Epidermal melanocyte (primary cell): ENCODE results near the gene NDUFA13.

ENCODE experiments used
- DNase-seq: peaks from one replicate; pipeline ENCODE4 v3.0.0; 2011; ENCODE audit warnings: low spot score; ENCODE audit not compliant: insufficient read length

NDUFA13 gene

DNA sequence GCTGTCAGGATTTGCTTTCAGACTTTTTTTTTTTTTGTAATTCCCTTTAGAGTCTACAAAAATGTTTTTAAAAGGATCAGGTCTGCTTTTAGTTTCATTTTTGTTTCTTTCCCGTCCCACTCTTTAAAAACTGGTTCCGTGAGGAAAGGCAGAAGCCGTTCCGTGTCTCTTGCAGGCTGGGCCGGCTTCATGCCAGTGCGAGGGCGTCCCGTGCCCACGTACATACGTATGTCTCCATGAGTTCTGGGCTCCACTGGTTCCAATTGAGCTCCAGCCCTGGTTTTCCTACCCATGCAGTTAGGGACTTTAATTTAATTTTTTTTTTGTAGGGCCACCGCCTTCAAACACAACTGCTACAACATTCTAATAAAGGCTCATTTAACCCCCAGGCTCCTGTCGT is 9.4 kb upstream of the NDUFA13 start:
- DNase-seq: no peak

GRCh38 chr19:19507354-19507753 is 8.7 kb upstream of the NDUFA13 start:
- DNase-seq: no peak

- no peak for DNase-seq
These were observed 7.8 kb upstream of the NDUFA13 start for GRCh38 chr19:19508217-19508616.

- DNase-seq: no peak
These were observed 5.6 kb upstream of the NDUFA13 start for GRCh38 chr19:19510432-19510831.

DNA sequence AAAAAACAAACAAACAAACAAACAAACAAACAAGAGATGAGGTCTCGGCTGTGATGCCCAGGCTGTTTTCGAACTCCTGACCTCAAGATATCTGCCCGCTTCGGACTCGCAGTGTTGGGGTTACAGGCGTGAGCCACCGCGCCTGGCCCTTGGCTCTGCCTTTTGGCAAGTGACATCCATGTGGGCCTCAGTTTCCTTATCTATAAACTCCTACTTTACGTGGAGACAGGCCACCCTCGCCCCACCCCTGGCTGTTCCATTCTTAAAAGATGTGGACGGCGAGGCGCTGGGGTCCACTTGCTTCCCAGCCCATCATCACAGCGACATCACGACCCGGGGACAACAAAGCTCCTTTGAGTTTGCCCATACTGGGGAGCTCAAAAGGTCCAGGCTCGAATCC is 2.3 kb upstream of the NDUFA13 start:
- DNase-seq: no peak

- DNase-seq: no peak
These were observed 1.8 kb upstream of the NDUFA13 start for GRCh38 chr19:19514215-19514657.

- no peak for DNase-seq
These were observed 964 bp upstream of the NDUFA13 start, which contains the start of gene TSSK6 for GRCh38 chr19:19514881-19515641. TSSK6 (minus strand) TSS chr19:19515548; CDS start chr19:19515427, 121 bp downstream.

DNA sequence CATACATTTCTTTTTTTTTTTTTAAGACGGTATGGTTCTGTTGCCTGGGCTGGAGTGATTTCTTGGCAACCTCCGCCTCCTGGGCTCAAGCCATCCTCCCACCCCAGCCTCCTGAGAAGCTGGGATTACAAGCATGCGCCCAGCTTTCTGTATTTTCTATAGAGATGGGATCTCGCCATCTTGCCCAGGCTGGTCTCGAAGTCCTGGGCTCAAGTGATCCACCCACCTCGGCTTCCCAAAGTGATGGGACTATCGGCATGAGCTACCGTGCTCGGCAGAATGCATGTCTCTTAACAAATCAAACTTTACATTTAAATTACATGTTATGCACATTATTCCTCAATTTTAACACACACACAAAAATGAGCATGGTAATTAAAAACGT is 1.2 kb downstream of the NDUFA13 start:
- no peak for DNase-seq

- no peak for DNase-seq
These were observed 5.0 kb downstream of the NDUFA13 start for GRCh38 chr19:19520989-19521388.

GRCh38 chr19:19523177-19523576 is 7.2 kb downstream of the NDUFA13 start:
- DNase-seq: no peak

DNA sequence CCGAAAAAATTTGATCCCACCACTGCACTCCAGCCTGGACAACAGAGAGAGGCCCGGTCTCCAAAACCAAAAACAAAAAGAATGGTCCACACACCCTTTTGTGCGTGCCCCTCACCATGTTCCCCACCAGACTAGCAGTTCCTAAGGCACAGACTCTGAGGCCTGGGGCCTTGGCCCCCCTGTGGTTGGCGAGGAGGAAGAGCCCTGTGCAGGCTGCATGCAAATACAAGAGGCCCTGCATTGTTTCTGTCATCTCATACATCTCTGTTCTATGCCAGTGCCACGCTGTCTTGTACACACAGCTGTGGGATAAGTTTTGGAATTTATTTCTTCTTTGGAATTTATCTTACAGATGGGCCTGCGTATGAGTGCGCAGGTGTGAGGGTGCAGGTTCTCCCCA is 8.0 kb downstream of the NDUFA13 start:
- DNase-seq: no peak

DNA sequence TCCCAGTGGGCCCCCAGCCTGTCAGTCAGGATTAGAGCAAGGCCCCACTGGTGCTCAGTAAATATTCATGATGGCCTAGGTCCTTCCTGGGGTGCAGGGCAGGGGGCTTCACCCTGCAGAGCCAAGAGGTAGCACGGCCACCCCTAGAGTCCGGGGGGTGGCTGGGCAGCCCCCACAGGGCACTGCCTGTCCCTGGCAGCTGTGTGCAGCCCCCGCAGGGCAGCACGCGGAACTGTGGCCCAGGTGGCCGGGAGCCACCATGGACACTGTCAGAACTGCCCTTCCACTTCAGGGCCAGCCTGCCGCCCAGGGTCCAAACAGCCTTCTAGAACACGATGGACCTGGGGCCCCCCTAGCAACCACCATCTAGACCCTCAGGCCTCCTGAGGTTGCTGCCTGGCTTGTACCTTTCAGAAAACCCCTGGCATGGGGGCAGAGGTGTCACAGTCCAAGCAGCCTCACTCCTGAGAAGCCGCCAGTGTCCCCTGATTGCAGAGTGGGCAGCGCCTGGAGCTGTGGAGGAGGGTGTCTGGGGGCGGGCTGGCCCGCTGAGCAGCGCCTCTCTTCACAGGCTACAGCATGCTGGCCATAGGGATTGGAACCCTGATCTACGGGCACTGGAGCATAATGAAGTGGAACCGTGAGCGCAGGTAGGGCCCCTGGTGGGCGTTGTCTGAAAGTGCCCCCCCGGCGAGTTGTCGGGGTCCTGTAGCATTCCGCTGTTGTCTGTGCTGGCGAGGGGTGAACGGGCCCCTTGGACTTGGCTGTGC is 9.8 kb downstream of the NDUFA13 start:
- DNase-seq: no peak

- no peak for DNase-seq
These were observed 10.8 kb downstream of the NDUFA13 start for GRCh38 chr19:19526581-19527370.

DNA sequence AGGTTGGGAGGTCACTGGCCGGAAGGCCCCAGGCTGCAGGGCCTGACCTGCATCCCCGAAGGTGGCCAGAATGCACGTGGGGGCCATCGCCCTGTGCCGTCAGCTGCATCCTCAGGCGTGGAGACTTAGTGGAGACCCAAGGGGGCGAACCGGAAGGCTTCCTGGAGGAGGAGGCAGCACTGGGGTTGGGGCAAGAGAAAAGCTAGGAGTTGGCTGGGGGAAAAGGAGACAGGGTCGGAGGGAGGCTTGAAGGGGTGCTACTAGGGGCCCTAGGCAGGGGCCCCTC is 11.3 kb downstream of the NDUFA13 start:
- no peak for DNase-seq

DNA sequence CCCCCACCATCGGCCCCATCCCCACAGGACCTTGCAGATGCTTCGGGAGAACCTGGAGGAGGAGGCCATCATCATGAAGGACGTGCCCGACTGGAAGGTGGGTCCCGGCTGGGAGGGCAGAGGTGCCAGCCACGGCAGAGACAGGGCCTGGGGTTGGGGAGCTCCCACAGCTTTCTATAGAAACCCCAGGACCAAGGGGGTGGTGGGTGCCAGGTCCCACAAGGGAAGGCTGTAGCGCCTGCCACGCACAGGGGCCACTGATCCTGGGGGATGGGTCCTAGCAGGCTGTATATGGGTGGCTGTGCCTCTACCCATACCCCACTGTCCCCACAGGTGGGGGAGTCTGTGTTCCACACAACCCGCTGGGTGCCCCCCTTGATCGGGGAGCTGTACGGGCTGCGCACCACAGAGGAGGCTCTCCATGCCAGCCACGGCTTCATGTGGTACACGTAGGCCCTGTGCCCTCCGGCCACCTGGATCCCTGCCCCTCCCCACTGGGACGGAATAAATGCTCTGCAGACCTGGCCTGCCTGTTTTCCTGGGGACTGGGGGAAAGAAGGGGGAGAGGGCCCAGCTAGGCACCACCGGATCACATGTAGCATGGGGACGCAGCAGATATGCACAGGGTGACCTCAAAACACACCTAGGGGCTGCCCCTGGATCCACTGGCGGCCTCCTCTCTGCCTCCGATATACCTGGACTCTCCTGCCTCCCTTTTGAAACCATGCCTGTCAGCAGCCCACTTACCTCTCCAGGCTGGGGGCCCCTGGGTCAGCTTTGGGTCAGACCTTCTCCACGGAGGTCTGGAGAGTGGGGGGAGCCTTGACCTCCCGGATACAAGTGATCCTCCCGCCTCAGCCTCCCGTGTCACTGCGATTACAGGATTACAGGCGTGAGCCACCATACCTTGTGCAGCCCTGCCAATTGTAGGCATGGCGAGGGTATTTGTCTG is 11.9 kb downstream of the NDUFA13 start:
- no peak for DNase-seq

DNA sequence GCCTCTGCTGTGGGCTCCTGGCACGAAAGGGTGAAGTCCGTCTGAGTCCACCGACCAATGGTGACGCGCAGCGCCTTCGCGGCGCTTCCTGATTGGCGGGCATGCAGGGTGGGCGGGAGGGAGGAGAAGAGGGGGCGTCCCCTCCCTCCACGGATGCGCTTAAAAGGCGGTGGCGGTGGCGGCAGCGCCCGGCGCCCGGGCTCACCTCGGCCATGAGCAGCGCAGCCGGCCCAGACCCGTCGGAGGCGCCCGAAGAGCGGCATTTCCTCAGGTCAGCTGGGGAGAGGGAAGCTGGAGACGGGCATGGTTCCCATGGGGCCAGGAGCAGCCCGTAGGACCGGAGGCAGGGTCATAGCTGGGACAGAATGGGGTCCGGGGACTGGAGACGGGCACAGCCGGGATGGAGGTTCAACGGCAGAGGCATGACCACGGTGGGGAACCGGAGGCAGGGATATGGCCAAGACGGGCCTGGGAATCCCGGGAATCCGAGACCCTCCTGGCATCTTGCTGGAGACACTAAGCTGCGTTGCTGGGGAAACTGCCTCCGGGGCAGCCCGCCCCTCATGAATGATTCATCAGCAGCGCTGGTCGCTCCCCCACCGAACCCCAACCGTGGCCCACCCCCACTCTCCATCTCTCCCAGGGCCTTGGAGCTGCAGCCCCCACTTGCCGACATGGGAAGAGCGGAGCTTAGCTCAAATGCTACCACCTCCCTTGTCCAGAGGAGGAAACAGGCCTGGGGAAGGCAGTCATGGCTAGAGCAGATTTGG is 12.9 kb downstream of the NDUFA13 start, which contains the start of gene YJEFN3:
Gene YJEFN3 (plus strand): TSS at position 191 of the 770 bp plus-strand sequence. CDS start 22 bp downstream, at position 213.
- no peak for DNase-seq

- DNase-seq: no peak
These were observed 13.9 kb downstream of the NDUFA13 start for GRCh38 chr19:19529783-19530422.

DNA sequence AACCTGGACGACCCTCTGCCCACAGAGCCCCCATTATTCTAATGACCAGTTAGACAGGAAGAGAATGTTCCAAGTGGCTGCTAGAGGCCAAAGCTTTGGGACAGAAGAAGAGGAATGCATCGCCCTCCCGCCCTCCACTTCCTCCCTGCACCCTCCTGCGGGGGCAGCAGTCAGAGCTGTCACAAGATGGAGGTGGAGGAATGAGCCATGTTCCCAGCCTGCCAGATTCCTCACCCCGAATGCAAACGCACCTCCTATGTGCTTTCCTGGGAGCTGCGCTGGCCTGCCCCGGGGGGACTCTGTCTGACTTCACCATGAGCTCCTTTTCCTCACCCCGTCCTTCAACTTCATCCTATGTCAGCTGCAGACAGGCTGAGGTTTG is 14.4 kb downstream of the NDUFA13 start:
- DNase-seq: no peak

DNA sequence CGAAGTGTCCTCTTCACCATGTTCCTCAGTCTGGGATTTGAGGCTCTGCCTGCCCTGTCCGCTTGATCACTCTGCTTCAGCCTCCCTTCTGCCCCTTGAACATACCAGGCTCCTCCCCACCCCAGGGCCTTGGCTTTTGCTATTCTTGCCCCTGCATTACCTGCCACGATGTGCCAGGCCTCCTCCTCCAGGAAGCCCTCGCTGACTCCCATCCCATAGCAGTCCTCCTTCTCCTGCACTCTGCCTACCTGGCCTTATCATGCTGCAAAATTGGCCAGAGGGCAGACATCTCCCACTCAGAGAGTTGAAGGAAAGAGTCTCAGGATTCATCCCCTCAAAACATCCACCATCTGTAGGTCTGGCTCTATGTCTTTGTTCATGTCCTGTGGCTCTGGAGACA is 14.9 kb downstream of the NDUFA13 start:
- no peak for DNase-seq
